ENCODE measurements around the gene CEP295NL.
"Not testable (repeated sequence)": the region's sequence is repeated elsewhere in the genome, so short reads cannot be mapped to it uniquely, and the experiment has no call there.

Gene CEP295NL

GRCh38 chr17:78903101-78903779 is at the start of gene CEP295NL:
Gene CEP295NL, minus strand, starts transcription at chr17:78903201. Its CDS starts 1,373 bp downstream, at chr17:78901828.
- DNase-seq (ENCODE audit: low read depth in 1 of 2, low spot score in 1 of 2): no peak

- no peak for DNase-seq (ENCODE audit: low read depth in 1 of 2, low spot score in 1 of 2)
Measured at GRCh38 chr17:78952706-78953105, 49.7 kb upstream of the CEP295NL start.

GRCh38 chr17:78951967-78952551 is 49.1 kb upstream of the CEP295NL start:
- DNase-seq (ENCODE audit: low read depth in 1 of 2, low spot score in 1 of 2): no peak

- no peak for DNase-seq (ENCODE audit: low read depth in 1 of 2, low spot score in 1 of 2)
Measured at GRCh38 chr17:78950870-78951269, 47.9 kb upstream of the CEP295NL start.

- DNase-seq (ENCODE audit: low read depth in 1 of 2, low spot score in 1 of 2): no peak
Measured at GRCh38 chr17:78947235-78948149, 44.5 kb upstream of the CEP295NL start.

- no peak for DNase-seq (ENCODE audit: low read depth in 1 of 2, low spot score in 1 of 2)
Measured at GRCh38 chr17:78946631-78947030, 43.6 kb upstream of the CEP295NL start.

GRCh38 chr17:78946131-78946530 is 43.1 kb upstream of the CEP295NL start:
- DNase-seq (ENCODE audit: low read depth in 1 of 2, low spot score in 1 of 2): no peak

GRCh38 chr17:78945455-78945854 is 42.5 kb upstream of the CEP295NL start:
- not testable (repeated sequence) for DNase-seq (ENCODE audit: low read depth in 1 of 2, low spot score in 1 of 2)

GRCh38 chr17:78944956-78945355 is 42.0 kb upstream of the CEP295NL start:
- no peak for DNase-seq (ENCODE audit: low read depth in 1 of 2, low spot score in 1 of 2)

GRCh38 chr17:78944026-78944425 is 41.0 kb upstream of the CEP295NL start:
- DNase-seq (ENCODE audit: low read depth in 1 of 2, low spot score in 1 of 2): no peak

- DNase-seq (ENCODE audit: low read depth in 1 of 2, low spot score in 1 of 2): no peak
Measured at GRCh38 chr17:78940708-78941107, 37.7 kb upstream of the CEP295NL start.

- DNase-seq (ENCODE audit: low read depth in 1 of 2, low spot score in 1 of 2): no peak
Measured at GRCh38 chr17:78940258-78940657, 37.3 kb upstream of the CEP295NL start.

GRCh38 chr17:78939615-78940014 is 36.6 kb upstream of the CEP295NL start:
- no peak for DNase-seq (ENCODE audit: low read depth in 1 of 2, low spot score in 1 of 2)

- DNase-seq (ENCODE audit: low read depth in 1 of 2, low spot score in 1 of 2): no peak
Measured at GRCh38 chr17:78937561-78937960, 34.6 kb upstream of the CEP295NL start.

- no peak for DNase-seq (ENCODE audit: low read depth in 1 of 2, low spot score in 1 of 2)
Measured at GRCh38 chr17:78935419-78936323, 32.7 kb upstream of the CEP295NL start.

- no peak for DNase-seq (ENCODE audit: low read depth in 1 of 2, low spot score in 1 of 2)
Measured at GRCh38 chr17:78934681-78935418, 31.8 kb upstream of the CEP295NL start.

- DNase-seq (ENCODE audit: low read depth in 1 of 2, low spot score in 1 of 2): no peak
Measured at GRCh38 chr17:78933959-78934568, 31.1 kb upstream of the CEP295NL start.

- peak in 1 of 2 donors; percentile 8 for DNase-seq (ENCODE audit: low read depth in 1 of 2, low spot score in 1 of 2)
Measured at GRCh38 chr17:78933025-78933958, 30.3 kb upstream of the CEP295NL start.
